K562 (cell line): ENCODE results near the gene SMARCD2. TPM values are rescaled to one million over a fixed set of nuclear protein-coding genes. Genes with fewer than 3 reads are reported as not detected.

ENCODE experiments used
- ATF6 ChIP-seq: sonication (generic); formaldehyde crosslinking; IDR thresholded peaks from 2 replicates; pipeline ENCODE4 v1.4.0; 2020; ENCODE audit warnings: mild to moderate bottlenecking, missing genetic modification reagents
- DPF2 ChIP-seq: fragments of 450-650 bp; IDR thresholded peaks from 2 replicates; pipeline ENCODE4 v1.6.1; 2016
- ELF4 ChIP-seq: fragments of 450-650 bp; formaldehyde crosslinking; IDR thresholded peaks from 2 replicates; pipeline ENCODE4 v1.4.0; 2022; ENCODE audit warnings: missing genetic modification characterization
- FOXJ3 ChIP-seq: sonication (generic); formaldehyde crosslinking; IDR thresholded peaks from 2 replicates; pipeline ENCODE4 v1.4.0; 2020; ENCODE audit warnings: mild to moderate bottlenecking, missing genetic modification reagents
- HIVEP1 ChIP-seq: fragments of 250-450 bp; sonication (Bioruptor Pico); IDR thresholded peaks from 2 replicates; pipeline ENCODE4 v1.4.0; 2020; ENCODE audit warnings: mild to moderate bottlenecking
- KLF16 ChIP-seq: IDR thresholded peaks from 2 replicates; pipeline ENCODE4 v1.6.1; 2016; ENCODE audit warnings: antibody characterized with exemption
- MCM5 ChIP-seq: fragments of 450-650 bp; IDR thresholded peaks from 2 replicates; pipeline ENCODE4 v1.6.1; 2016; ENCODE audit warnings: low read depth
- MCM7 ChIP-seq, 2 experiments: fragments of 450-650 bp; IDR thresholded peaks; 2 replicates each; pipeline ENCODE4 v1.6.1; 2016 to 2018
- NFIX ChIP-seq: fragments of 250-450 bp; sonication (Bioruptor Pico); IDR thresholded peaks from 2 replicates; pipeline ENCODE4 v1.4.0; 2020; ENCODE audit warnings: low read depth, mild to moderate bottlenecking, moderate library complexity
- NFYB ChIP-seq: IDR thresholded peaks from 2 replicates; pipeline ENCODE4 v1.6.1; 2011; ENCODE audit warnings: mild to moderate bottlenecking, moderate library complexity; ENCODE audit not compliant: insufficient read length; ENCODE audit errors: extremely low read depth
- NRF1 ChIP-seq, 2 experiments: fragments of 450-650 bp; IDR thresholded peaks in 1 of 2; conservative IDR thresholded peaks in 1 of 2; 2 replicates each; pipeline ENCODE4 v1.6.1; 2014; ENCODE audit warnings: mild to moderate bottlenecking in 2 of 2
- PHB2 ChIP-seq: fragments of 450-650 bp; IDR thresholded peaks from 2 replicates; pipeline ENCODE4 v1.6.1; 2017; ENCODE audit warnings: low read depth
- ZBTB9 ChIP-seq: fragments of 450-650 bp; formaldehyde crosslinking; IDR thresholded peaks from 2 replicates; pipeline ENCODE4 v1.4.0; 2020; ENCODE audit warnings: mild to moderate bottlenecking, moderate library complexity
- ZNF121 ChIP-seq: sonication (generic); formaldehyde crosslinking; conservative IDR thresholded peaks from 2 replicates; pipeline ENCODE4 v1.8.0; 2022; ENCODE audit warnings: missing genetic modification reagents
- ZNF197 ChIP-seq: fragments of 200-800 bp; sonication (Bioruptor generic); IDR thresholded peaks from 2 replicates; pipeline ENCODE4 v1.6.1; 2016; ENCODE audit warnings: low read depth, missing genetic modification characterization, missing compliant biosample characterization
- ZNF23 ChIP-seq: fragments of 250-450 bp; sonication (Bioruptor Pico); IDR thresholded peaks from 2 replicates; pipeline ENCODE4 v1.4.0; 2020; ENCODE audit warnings: mild to moderate bottlenecking
- ZNF263 ChIP-seq: sonication (generic); formaldehyde crosslinking; IDR thresholded peaks from 2 replicates; pipeline ENCODE4 v1.8.0; 2022; ENCODE audit warnings: mild to moderate bottlenecking, missing genetic modification reagents, borderline replicate concordance
- ZNF395 ChIP-seq: fragments of 200-800 bp; sonication (Bioruptor generic); IDR thresholded peaks from 2 replicates; pipeline ENCODE4 v1.6.1; 2017; ENCODE audit warnings: missing genetic modification characterization, missing compliant biosample characterization
- ZNF518B ChIP-seq: fragments of 250-450 bp; sonication (Bioruptor Pico); IDR thresholded peaks from 2 replicates; pipeline ENCODE4 v1.5.0; 2021; ENCODE audit warnings: mild to moderate bottlenecking, moderate library complexity
- ZNF668 ChIP-seq: fragments of 250-450 bp; sonication (Bioruptor Pico); IDR thresholded peaks from 2 replicates; pipeline ENCODE4 v1.8.0; 2022; ENCODE audit warnings: mild to moderate bottlenecking, inconsistent platforms
- polyA plus RNA-seq, 8 experiments: library from polyadenylated mRNA; depleted of rRNA in 4 of 8; stranded (reverse) in 5 of 8; unstranded in 3 of 8; fragments of >200 nt; fragmentation: Nextera tagmentation in 2 of 8; fragmentation: Illumina TruSeq in 1 of 8; extraction: Ambion mirVana in 2 of 8; extraction: Trizol in 1 of 8; gene quantifications; 2 replicates each; pipeline versions ENCODE4 v1.2.1 to v1.2.3, GENCODE V29; 2011 to 2014; ENCODE audit warnings: inconsistent platforms in 1 of 8, missing spikeins in 1 of 8
- total RNA-seq, 7 experiments: library from RNA; depleted of rRNA in 6 of 7; stranded (reverse); fragments of >200 nt in 6 of 7; fragmentation: Illumina TruSeq in 2 of 7; extraction: Trizol in 2 of 7; gene quantifications; 2 replicates each; pipeline versions ENCODE4 v1.2.1 to v1.2.3, GENCODE V29; 2011 to 2021; ENCODE audit warnings: low replicate concordance in 1 of 7

Gene SMARCD2
- total and polyA plus RNA-seq, 9 of the 15 experiments (the other 6 are each of a cell fraction or from before 2014, with no cell fraction given) = 1.7 to 114 (median 90.3) TPM

GRCh38 chr17:63848834-63849689 is 6.6 kb upstream of the SMARCD2 start (continued):
- TF ChIP-seq ZNF121 (peak; percentile 28; the same call in 1 of the 2 replicates), ZNF197 (CRISPR knock-in tag) (no peak), ZNF23 (CRISPR knock-in tag) (no peak), PHB2 (no peak), MCM5 (no peak), ELF4 (CRISPR knock-in tag) (no peak), DPF2 (peak; percentile 7; the same call in 1 of the 2 replicates), HIVEP1 (CRISPR knock-in tag) (peak; percentile 85), ZNF395 (CRISPR knock-in tag) (peak; percentile 87), NFYB (peak; percentile 26), MCM7 (IDR thresholded peaks at IDR 0.05) (no peak; a peak in 1 of 4 replicates), FOXJ3 (CRISPR knock-in tag) (no peak), KLF16 (peak; percentile 12; the same call in 1 of the 2 replicates), ATF6 (CRISPR knock-in tag) (peak; percentile 97; the same call in 1 of the 2 replicates), NRF1 (conservative IDR thresholded peaks at IDR 0.05 in 1 of 2, IDR thresholded peaks at IDR 0.05 in 1 of 2) (peak; percentile 83 to 85), NFIX (CRISPR knock-in tag) (no peak), ZNF263 (peak; percentile 75), ZNF518B (CRISPR knock-in tag) (no peak), ZNF668 (CRISPR knock-in tag) (peak; percentile 92; the same call in 1 of the 2 replicates), ZBTB9 (peak; percentile 69)
